Stimulated activated CD4-positive, alpha-beta T cell treated with anti-CD3 and anti-CD28 coated beads, TNF-alpha, amount 100 ng/mL, for 4 hours (primary cell): ENCODE results near the gene CACNA1A.
A peak's percentile ranks its signal among the peaks of the same experiment; 100 is the strongest.
"Not testable (repeated sequence)": the region's sequence is repeated elsewhere in the genome, so short reads cannot be mapped to it uniquely, and the experiment has no call there.

Experiments
- DNase-seq, 3 experiments: peaks; one replicate each; pipeline ENCODE4 v3.0.0-alpha.2; 2020; ENCODE audit warnings: low read depth in 3 of 3

CACNA1A gene

DNA sequence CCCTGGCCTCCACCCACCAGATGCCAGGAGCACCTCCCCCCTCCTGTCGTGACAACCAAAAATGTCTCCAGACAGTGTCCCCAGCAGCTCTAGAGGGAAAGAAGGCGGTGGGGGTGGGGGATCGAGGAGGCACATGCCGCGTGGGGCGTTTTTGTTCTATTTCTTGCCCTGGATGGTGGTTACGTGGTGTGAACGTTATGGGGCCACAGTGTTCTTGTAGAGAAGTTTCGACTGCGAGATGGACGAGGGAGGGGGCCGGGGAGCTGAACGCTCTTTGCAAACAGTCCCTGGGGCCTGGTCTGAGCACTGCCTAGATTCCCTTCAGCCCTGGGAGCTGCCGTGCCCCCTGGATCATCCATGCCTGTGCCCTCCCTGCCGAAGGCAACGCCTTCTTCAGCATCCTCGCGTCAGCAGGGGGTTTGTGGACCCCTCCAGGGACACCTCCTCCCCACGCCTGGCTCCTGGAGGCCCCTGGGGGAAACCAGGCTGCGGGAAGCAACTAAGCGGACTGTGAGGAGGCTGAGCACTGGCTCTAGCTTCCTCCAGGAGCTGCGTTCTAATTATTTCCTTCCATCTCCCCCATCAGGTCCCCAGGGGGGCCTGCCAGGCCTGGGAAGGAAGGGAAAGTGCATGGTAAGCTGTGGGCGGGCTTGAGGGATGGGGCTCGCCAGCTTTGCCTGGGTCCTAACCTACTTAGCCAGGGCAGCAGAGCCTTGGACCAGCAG is 224.6 kb downstream of the CACNA1A start:
- DNase-seq, result no peak

DNA sequence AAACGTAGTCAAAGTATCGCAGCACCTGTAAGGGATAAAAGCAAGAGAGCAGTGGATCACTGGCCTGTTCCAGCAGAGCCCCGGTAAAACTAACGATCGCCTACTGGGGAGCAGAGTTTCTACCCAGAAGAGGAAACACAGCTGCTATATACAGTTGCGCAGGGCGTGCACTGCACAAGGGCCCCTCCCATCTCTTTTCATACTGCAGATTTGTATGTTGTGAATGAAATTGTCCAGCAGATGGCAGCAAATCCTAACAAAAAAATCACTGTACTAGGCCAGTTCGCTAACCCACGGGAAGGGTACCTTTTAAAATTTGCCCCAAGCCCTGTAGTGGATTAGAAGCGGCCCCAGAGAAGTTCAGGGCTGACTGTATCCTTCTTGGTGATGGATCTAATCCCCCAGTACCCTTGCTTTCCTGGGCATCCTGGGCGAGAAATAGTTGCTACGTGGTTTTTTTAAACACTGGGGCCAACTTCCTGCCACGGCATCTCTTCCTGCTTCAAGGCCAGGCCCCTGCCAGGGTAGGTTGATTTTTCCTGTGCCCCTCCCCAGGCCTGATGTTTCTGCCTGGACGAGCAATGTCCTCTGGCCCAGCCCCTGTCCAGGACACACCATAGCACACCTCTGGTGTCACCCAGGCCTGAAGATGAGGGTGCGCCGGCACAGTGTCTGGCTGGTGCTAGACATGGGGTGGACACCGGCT is 229.0 kb downstream of the CACNA1A start:
- DNase-seq, result peak in 2 of 3 experiments; percentile 11 to 45

DNA sequence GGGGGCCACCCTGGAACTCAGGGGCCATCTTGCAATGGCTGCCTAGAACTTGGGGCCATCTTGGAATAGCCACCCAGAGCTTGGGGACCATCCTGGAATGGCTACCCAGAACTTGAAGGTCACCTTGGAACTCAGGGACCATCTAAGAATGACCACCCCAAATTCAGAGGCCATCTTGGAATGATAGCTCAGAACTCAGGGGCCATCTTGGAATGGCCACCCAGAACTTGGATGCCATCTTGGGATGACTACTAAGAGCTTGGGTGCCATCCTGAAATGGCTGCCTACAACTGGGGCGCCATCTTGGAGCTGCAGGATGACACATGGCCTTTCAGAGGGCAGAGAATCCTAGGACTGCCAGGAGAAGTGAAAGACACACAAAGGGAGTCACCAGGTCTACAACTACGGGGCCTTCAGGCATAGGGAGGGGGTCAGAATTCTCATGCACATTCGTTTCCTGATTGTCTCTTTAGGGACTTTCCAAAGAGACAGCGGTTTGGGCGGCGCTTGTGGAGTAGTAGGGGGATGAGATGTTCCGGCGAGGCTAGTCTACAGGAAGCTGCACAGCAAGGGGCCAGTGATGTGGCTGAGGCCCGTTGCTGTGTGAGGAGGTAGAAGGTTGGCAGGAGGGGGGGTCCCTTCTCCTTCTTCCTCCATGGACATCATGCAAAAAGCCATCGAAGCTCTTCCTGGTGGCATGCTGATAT is 231.1 kb downstream of the CACNA1A start:
- no peak for DNase-seq

DNA sequence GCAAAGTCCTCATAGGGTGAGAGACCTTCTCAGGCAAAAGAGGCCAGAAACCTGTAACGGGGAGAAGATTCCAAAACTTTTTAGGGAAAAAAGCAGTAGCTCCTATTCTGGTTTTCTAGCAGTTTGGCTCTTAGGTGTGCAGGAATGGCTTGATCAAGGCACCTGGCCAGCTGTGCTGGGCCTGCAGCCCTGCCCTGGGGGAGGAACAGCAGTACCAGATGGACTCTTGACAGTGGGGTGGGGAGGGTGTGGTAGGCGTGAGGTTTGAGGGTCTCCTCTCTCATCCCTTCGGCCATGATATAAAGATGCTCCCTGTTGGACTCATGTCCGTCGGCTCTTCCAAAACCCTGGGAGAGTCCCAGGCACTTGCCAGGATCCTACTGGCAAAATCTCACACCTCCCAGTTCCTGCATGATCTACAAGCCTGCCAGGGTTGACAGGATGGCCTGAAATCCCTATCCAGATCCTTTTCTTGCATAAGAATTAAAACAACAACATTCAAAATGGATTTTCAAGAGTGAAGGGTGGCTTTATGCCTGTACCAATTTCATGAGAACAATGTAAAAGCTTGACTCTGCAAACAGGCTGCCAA is 235.7 kb downstream of the CACNA1A start:
- no peak for DNase-seq

DNA sequence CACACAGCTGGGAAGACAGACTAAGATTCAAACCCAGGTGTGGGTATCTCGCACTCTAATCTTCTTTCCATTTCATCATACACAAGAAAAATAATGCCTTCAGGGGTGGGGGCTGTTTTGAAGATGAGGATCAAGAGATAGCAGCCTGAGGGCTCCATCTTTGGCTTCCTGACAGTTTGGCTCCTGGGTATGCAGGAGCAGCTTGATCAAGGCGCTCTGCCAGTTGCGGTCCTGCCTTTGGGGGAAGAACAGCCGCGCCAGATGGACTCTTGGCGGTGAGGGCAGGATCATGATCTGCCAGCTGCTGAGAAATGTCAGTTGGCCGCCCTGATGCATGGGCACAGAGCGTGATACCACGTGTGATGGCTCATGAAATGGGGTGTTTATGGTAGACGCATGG is 236.9 kb downstream of the CACNA1A start:
- no peak for DNase-seq

DNA sequence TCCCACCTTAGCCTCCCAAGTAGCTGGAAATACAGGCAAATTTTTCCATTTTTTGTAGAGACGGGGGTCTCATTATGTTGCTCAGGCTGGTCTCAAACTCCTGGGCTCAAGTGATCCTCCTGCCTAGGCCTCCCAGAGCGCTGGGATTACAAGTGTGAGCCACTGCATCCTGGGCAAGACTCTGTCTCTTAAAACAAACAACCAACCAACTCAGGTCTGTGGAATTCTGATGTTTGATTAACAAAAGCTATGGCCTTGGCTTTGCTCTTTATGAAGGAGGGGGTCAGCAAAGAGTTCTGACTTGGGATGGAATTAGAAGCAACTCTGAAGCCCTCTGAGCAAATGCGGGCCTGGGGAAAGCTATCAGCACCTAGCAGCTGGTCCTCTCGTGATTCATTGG is 238.4 kb downstream of the CACNA1A start:
- no peak for DNase-seq

DNA sequence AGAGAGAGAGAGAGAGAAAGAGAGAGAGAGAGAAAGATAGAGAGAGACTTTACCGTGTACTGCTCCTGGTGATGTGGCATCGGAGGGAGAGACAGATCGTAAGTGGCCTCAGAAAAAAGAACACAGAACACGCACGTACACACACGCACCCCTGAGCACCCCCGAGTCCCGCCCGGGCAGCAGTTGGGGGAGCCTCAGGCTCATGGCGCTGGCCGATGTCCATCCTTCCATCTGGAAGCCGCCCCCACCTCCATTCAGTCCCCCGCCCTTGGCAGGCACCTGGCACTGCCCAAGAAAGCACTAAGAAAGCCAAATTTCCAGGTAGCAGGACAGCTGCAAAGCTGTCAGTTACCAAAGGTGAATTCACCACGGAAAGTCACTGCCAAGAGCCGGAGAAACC is 239.1 kb downstream of the CACNA1A start:
- DNase-seq, result no peak

DNA sequence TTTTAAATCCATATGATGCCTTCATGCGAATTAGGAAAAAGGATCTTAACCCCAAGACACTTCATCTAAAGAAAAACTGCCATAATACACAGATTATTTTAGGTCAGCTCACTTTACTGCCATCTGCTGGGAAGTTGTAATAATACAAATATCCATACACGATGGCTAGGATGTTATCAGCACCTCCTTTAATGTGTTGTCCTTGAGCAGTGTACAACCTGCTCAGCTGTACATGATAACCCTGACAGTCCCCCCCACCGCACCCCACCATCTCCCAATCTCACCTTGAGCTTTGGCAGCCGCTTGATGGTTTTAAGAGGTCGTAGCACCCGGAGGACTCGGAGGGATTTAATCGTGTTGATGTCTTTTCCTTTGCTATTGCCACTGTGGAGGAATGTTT is 243.8 kb downstream of the CACNA1A start:
- DNase-seq, result no peak

DNA sequence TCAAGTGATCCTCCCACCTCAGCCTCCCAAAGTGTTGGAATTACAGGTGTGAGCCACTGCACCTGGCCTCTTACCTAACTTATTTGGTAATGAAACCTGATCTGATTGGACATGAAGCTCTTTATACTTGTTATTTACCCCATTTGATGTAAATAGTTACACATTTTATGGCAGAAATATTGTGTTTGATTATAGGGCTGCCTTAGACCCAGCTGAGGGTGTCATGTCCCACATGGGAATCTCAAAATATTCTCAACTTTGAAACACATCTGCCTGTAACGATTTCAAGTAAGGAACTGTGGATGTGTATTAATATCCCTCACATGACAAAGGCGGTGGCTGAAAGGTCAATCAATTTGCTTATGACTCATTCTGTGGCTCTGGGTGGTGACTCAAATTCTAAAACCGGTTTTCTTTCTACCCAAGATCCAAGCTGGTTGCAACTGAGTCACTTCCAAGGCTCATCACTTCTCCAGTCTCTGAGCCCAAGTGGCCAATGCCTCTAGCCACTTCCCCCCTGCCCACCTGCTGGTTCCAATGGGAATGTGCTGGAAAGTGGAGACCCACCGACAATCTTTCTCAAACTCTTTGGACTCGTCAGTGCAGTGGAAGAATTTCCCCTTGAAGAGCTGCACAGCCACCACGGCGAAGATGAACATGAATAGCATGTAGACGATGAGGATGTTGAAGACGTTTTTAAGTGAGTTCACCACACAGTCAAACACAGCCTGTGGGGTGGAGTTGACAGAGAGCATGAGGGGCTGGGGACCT is 245.2 kb downstream of the CACNA1A start:
- no peak for DNase-seq

DNA sequence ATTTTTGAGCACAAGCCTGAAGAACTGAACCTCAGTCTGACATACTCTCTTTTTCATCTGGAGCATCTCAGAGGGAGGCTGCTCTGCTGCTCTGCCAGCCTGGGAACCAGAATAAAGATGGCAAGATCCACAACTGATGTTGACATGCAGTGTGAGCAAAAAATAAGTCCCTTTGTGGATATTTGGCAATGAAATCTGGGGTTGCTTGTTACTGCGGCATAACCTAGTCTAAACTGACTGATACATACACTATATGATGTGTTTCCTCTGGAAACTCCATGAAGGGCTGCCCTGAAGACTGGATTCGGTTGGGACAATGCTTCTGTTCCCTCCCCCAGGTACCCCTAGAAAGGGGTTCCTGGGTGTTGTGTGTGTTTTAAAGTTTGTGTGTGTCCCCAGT is 249.4 kb downstream of the CACNA1A start:
- DNase-seq, result no peak

DNA sequence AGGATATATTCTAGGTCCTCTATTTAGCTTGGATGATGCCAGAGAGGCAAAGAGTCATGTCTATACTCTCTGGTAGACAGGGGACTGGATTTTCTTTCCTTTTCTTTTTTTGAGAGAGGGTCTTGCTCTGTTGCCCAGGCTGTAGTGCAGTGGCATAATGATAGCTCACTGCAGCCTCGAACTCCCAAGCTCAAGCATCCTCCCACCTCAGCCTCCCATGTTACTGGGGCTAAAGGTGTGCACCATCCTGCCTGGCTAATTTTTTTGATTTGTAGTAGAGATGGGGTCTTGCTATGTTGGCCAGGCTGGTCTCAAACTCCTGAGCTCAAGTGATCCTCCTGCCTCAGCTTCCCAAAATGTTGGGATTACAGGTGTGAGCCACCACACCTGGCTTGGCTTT is 249.9 kb downstream of the CACNA1A start:
- not testable (repeated sequence) for DNase-seq

DNA sequence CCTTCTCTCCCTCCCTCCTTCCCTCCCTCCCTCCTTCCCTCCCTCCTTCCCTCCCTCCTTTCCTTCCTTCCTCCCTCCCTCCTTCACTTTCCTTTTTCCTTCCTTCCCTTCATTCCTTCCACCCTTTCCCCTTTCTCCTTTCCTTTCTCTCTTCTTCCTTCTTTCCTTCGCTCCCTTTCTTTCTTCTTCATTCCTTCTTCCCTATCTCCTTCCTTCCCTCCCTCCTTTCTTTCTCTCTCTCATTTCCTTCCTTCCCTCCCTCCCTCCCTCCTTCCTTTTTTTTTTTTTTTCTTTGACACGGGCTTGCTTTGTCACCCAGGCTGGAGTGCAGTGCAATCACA is 250.6 kb downstream of the CACNA1A start:
- DNase-seq, result no peak

DNA sequence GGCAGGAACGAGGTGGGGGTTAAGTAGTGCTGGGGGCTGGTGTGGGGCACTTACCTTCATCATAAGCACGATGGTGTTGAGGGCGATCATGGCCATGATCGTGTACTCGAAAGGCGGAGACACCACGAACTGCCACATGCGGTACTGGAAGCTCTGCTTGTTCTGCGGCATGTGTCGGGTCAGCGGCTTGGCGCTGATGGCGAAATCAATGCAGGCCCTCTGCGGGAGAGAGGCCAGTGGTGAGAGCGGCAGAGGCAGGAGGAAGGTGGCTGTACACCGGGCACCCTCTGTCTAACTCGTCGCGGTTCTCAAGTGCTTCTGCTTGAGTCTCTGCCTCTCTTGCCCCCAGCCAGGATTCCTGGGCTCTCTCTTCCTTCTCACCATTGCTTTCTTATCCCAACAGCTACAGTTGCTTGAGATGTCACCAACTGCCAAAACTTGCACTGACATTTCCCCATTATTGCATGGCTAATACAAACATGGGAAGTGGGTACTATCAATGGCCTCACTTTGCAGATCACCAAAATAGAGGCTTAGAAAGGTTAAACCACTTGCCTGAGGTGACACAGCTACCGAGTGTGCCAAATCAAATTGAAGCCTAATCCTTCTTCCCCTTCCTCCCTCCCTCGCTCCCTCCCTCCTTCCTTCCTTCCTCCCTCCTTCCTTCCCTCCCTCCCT is 251.1 kb downstream of the CACNA1A start:
- DNase-seq, result no peak

DNA sequence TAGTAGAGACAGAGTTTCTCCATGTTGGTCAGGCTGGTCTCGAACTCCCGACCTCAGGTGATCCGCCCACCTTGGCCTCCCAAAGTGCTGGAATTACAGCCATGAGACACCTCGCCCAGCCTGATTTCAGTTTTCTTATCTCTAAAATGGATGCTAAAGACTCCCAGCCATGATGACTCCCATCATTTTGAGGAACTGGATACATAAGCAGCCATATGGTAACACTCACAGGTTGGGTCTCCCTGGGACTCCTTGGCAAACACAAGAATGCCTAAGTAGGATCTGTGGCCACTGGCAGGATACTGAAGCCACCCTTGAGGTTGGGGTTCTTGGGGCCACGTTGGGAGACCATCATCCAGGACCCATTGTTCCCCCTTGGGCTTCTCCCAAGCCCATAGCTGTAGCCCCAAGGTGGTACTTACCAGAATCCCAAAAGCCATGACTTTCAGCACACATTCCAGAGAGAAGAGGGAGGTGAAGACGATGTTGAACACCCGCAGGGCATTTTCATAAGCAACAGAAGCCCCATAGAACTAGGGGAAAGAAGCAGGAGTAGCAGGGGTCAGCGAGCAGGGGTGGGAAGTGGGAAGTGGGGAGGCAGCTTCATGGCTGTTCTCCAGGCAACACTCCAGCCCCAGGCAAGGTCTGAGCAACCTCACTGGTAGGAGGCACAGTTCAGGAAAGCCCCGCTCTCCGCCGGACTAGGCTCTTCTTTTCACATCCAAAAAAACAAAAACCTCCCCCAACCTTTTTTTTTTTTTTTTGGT is 253.5 kb downstream of the CACNA1A start:
- no peak for DNase-seq

DNA sequence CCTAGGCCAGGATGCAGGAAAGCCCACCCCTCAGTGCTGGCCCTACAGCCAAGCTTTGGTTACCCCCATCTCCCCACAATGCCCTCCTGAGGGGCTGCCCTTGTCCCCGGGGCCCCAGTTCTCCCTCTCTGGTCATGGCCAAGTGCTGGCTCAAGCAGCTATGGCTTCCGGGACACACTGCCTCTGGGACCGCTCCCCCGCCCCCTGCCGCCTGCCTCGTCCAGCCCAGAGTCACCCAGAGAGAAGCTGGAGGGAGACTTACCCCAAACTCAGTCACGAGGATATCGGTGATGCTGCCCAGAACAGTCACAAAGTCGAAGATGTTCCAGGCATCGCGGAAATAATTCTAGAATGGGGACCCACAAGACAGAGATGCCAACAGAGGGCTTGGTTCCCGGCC is 261.4 kb downstream of the CACNA1A start:
- DNase-seq, result no peak

DNA sequence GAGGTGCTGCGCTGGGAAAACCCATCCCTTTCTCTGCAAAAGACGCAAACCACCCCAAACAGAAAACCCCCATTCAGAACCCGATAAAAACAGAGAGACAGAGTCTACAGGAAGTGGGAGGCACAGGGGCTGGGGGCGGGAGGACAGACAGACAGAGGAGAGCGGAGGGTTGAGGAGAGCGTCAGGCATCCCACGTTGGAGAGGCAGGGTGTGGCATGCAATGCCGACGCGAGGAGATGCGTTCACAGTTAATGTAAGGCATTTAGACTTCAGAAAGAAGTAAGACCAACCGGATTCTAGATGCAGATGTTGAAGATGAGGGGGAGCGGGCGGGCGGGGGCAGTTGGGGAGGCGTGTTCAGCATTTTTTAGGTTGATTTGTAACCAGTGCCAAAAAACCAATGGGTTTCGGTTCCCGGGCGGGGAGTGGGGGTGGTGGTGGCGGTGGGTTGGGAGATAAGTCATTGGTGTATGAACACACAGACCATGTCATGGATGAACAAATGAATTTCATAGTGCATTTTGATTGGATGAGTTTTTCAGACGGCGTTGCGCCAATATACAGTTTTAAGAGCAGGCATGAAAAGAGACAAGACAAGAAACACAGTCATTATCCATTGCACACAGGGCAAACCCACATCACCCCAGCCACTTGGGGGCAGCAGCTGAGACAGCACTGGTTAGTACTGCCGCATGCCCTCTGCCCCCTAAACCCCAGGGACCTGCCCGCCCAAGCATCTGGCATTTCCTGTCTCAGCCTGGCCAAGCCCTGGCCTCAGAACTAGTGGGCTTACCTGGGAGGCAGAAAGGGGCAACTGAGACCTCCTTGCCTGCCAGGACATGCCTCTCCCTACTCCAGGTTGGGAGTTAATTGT is 264.8 kb downstream of the CACNA1A start:
- DNase-seq, result no peak

DNA sequence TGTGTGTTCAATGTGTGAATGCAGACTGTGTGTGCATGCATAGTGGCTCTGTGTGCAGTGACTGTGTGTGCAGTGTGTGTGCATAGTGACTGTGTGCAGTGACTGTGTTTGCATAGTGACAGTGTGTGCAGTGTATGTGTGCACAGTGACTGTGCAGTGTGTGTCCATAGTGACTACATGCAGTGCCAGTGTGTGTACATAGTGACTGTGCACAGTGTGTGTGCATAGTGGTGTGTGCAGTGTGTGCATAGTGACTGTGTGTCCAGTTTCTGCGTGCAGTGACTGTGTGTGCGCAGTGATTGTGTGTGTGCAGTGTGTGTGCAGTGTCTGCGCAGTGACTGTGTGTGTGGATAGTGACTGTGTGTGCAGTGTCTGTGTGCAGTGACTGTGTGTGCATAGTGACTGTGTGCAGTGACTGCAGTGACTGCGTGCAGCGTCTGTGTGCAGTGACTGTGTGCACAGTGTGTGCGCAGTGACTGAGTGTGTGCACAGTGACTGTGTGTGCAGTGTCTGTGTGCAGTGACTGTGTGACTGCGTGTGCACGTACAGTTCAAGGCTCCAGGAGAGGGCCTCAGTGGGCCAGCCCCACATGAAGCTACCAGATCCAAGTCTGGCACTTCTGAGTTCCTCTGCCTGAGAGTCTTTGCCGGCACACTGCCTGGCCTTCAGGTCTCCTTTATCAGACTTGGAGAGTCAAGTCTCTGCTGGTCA is 265.8 kb downstream of the CACNA1A start:
- DNase-seq, result no peak

DNA sequence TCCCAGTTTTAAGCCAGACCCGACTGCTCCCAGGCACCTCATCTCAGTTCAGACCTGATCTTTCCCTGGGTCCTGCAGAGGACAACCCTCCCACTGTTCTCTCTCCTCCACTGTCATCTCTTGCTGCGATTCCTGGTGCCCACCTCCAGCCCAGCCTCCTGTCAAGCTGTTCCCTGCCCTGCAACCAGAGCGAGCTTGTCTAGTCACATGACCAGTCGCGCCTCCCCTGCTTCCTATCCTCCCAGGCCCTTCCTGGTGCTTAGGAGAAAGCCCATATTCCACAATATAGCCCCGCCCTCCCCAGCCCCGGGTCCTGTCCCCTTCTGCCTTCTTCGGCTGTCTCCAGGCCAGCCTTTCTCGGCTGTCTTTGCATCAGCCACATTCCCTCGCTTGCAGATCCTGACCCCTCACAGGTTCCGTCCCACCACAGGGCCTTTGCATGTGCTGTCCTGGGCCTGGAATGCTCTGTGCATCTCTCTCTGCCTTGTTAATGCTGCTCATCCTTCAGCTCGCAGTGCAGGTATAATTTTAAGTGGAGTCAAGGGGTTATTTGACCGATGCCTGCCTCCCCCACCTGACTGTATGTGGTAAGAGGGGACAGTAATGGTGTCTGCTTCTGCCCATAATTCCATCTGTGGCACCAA is 267.3 kb downstream of the CACNA1A start:
- no peak for DNase-seq
